Left hindlimb (tissue), 1 donor: Measurements from ENCODE around the gene PRELP.
A peak's percentile ranks its signal among the peaks of the same experiment; 100 is the strongest.

Experiments
- DNase-seq: peaks from one replicate; pipeline ENCODE4 v3.0.0-alpha.2; 2018

PRELP gene

DNA sequence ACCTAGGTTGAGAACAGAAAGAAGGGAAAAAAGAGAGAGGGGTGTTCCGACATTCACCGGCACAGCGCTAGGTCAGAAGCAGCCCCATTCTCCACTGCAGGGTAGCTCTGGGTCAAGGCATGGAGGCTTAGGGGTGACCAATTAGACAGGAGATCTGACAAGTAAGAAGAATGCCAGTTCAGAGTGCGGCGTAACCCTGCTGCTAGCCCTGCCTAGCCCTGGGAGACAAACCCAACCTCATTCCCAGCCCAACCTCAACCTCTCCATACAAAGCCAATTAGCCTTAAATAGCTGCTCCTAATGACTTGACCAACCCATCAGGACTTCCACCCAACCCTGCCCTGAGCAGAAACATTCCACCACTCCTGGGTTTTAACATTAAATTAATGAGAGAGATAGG lies 3.4 kb downstream of the PRELP start:
- DNase-seq, result no peak

- DNase-seq, result peak; percentile 19
Observed at GRCh38 chr1:203479646-203480045, 4.0 kb downstream of the PRELP start.

DNA sequence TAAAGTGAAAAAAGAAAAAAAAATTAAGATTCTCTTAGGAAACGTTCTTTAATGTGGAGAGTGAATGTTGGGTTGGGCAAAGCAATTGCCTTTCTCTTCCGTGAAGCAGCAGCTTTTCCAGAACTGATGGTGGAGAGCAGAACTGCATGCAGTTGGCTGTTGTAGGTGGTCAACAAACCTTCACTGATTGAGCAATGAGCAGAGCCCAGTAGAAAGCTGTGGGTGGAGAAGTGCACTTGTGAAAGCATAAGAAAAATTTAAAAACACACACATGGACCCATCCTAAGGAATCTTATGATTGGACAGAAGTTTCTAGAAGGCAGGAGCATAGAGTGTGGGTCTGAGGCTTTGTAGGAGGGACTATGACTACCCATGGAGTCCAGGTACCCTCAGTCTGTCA lies 4.5 kb downstream of the PRELP start:
- DNase-seq, result peak; percentile 18

DNA sequence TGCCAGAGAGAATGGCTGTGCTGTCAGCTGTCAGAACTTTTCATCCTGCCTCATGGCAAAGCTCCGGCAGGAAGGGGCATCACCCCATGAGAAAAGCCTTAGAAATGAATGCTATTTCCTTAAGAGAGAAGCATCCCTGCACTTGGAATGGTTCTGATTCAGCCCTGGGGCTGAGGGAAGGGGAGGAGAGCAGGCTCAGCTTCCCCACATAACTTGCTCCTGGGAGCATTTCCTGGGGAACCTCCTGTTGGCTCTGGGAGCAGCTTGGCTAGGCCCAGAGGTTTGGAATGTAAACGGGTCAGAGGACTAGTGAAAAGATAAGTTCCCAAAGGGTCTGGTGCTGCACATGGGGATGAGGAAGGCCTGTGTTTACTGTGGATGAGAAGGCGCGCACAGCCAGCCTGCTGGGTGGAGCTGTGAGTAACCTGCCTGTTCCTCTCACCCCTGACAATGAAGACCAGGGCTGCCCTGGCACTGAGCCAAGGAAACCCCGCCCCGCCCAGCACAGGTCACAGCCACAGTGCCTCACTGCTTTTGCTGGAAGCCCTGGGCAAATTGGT lies 5.0 kb downstream of the PRELP start:
- DNase-seq, result no peak

DNA sequence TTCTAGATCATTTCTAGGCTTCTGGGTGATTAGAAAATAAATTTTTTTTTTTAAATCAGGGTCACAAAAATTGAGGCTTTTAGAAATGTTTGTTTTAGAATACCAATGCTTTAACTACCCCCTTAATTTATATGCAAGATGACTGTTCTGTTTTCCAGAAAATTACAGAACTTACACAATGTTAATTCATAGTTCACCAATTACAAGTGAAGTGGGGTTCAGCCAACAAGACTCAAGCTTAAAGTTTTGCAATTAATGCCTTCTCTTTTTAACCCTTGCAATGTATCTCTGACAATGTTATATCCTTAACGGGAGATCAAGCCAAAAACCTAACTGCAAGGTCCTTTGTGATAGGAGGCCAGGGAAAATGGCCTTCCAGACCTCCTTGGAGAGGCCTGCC lies 5.6 kb downstream of the PRELP start:
- DNase-seq, result no peak

DNA sequence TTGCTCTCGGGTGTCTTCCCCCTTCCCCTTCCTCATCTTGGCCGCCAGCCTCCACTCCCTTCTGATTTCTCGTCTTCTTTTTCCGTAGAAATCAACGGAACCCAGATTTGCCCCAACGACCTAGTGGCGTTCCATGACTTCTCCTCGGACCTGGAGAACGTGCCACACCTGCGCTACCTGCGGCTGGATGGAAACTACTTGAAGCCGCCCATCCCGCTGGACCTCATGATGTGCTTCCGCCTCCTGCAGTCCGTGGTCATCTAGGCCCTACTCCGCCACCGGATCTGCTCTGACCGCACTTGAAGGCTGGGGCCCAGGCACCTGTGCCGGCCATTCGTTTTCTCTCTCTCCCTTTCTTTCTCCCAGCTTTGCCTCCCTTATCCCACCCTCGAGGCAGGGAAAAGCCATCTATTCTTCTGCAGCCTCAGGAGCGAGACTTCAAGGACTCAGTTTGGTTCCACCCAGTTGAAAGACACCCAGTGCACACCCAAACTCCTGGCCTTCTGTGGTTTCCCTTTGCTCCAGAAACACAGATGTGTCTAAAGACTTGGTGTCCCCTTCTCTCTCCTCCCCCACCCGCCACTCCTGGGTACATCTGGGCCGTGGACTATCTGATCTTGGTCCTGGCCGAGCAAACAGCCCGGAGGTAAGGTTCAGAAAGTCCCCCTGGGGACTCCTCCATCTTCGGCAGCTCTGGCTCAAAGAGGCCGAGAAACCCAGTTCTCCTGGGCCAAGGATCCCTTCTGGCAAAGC lies 11.2 kb downstream of the PRELP start:
- DNase-seq, result no peak

DNA sequence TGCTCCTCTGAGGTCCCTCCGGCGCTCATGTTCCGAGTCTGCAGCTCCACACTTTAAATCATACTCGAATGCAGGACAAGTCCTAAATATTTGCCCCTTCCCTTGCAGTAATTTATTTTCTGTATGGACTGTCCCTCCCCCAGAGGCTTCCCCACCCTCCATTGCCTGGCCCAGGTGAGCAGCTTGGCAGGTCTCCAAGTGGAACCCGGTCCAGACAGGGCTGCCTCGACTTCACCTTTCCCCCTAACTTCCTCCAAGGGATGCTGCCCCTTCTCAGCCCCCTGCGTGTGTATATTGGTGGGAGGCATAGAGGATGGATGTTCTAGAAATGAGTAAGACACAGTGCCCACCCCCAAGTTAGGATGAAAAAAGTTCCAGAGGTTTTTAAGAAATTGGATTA lies 12.9 kb downstream of the PRELP start:
- DNase-seq, result no peak

- no peak for DNase-seq
Observed at GRCh38 chr1:203490607-203491006, 15.0 kb downstream of the PRELP start.

- no peak for DNase-seq
Observed at GRCh38 chr1:203491664-203492063, 16.1 kb downstream of the PRELP start.

- DNase-seq, result no peak
Observed at GRCh38 chr1:203492082-203492747, 16.6 kb downstream of the PRELP start.

GRCh38 chr1:203492748-203493130 lies 17.1 kb downstream of the PRELP start:
- no peak for DNase-seq

GRCh38 chr1:203493901-203494300 lies 18.3 kb downstream of the PRELP start, which contains the start of gene OPTC:
TSS of gene OPTC (plus strand) at chr1:203494153. CDS start at chr1:203496006, 1,853 bp downstream.
- DNase-seq, result no peak

DNA sequence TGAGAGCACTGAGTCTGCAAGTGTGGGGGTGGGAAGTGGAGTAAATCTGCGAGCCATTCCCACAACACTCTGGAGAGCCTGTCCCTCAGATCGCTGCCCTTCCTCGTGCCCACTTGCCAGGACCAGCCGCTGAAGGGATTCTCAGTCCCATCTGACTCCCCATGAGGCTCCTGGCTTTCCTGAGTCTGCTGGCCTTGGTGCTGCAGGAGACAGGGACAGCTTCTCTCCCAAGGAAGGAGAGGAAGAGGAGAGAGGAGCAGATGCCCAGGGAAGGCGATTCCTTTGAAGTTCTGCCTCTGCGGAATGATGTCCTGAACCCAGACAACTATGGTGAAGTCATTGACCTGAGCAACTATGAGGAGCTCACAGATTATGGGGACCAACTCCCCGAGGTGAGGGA lies 20.2 kb downstream of the PRELP start:
- DNase-seq, result no peak

GRCh38 chr1:203497269-203497777 lies 21.7 kb downstream of the PRELP start:
- DNase-seq, result no peak

- DNase-seq, result no peak
Observed at GRCh38 chr1:203499643-203500278, 24.2 kb downstream of the PRELP start.

- DNase-seq, result no peak
Observed at GRCh38 chr1:203500279-203500678, 24.7 kb downstream of the PRELP start.

- DNase-seq, result no peak
Observed at GRCh38 chr1:203503836-203504235, 28.2 kb downstream of the PRELP start.

DNA sequence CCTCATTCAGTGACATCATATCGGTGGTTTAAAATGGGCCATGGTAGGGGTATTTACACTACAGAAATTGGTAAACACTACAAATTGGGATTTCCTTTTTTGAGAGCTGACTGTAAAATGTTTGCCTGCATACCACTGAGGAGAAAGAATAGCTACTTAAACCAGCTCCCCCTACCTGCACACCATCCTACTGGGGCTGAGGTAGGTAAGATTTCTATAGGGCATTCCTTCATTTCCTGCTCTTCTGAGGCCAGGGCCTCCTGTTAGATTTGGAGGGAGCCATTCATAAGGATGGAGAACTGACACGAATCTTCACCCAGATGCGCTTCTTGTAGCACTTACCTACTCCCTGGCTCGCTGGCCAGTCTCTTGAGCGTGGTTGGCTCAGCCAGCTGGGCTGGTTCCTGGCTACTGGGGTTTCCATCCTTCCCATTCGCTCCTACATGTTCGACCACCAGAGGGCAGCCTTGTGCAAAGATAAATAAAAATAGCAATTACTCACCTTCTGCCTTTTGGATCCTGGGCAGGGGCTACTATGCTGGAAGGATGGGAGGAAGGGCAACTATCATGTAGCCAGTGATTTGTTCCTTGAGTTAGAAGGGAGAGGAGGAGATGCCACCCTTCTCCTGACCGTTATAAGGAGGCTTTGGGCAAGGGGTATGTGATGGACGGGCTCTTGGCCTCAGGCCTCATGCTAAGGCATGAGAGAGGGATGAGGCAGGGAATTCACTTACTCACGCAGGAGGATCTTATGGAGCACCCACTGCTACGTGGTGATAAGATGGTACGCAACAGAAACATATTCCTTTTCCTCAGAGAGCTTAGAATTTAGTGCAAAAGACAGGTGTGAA lies 29.0 kb downstream of the PRELP start:
- DNase-seq, result peak; percentile 77

DNA sequence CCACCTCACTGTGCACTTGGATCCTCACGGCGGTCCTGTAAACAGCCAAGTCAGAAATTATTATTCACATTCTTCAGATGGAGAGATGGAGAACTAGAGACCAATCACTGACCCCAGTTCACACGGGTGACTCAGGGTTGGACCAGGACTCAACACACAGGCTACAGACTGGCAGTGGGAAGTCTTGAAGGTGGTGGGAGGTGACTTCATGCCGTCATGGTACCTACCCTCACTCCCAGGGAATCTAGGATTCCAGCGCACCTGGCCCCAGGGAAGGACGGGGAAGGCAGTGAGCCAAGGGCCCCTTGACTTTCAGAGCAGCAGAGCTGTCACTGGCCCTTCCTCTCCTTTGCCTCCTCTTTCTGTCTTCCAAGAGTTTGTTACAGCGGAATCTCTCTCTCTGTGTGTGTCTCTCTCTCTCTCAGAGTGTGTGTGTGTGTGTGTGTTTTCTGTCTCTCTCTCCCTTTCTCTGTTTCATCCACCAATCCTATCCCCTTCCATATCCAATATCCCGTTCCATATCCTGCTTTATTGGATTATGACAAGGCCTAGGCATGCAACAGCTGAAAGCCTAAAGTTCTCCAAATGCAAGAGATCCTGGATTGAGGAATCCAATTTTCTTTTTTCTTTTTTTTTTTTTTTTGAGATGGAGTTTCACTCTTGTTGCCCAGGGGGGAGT lies 30.1 kb downstream of the PRELP start:
- DNase-seq, result no peak

- peak; percentile 54 for DNase-seq
Observed at GRCh38 chr1:203506858-203507626, 31.4 kb downstream of the PRELP start.

GRCh38 chr1:203507759-203508158 lies 32.2 kb downstream of the PRELP start:
- DNase-seq, result no peak
